Measurements from ENCODE around the gene RPA3.

Gene RPA3

GRCh38 chr7:7651479-7651878 lies 66.9 kb downstream of the RPA3 start:
- DNase-seq = no peak

- no peak for DNase-seq
These were observed 67.7 kb downstream of the RPA3 start for GRCh38 chr7:7650682-7651206.

- DNase-seq = no peak
These were observed 70.8 kb downstream of the RPA3 start for GRCh38 chr7:7647495-7648036.

- DNase-seq = no peak
These were observed 76.3 kb downstream of the RPA3 start for GRCh38 chr7:7642081-7642480.

DNA sequence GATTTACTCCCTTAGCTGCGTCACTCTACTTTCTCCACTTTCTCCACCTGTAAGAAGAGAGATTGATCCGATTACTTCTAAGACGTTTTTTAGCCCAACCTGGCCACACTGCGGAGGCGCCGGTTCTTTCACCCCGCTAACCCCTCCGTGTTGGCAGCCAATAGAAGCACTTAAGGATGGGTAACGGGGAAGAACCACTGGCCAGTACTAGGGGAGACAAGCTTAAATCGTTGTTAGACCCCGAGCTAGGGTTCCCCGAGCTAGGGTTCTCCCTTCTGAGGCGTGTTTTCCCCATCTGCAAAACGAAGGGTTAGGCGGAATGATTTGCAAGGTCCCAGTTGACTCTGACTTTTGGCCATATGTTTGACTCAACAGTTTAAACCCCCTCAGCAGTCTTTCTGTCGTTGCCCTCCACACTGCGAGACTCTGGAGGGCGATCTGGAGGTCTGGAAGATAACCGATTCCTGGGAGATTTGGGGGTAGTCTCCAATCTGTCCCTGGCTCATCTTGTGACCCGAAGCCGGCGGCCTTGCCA lies 77.2 kb downstream of the RPA3 start:
- peak in 1 of 2 experiments; percentile 56 for DNase-seq

GRCh38 chr7:7640221-7641128 lies 77.9 kb downstream of the RPA3 start, which contains the start of gene UMAD1:
UMAD1 (plus strand) TSS chr7:7640752; CDS start chr7:7673372, 32,620 bp downstream.
- peak; percentile 99 for DNase-seq

DNA sequence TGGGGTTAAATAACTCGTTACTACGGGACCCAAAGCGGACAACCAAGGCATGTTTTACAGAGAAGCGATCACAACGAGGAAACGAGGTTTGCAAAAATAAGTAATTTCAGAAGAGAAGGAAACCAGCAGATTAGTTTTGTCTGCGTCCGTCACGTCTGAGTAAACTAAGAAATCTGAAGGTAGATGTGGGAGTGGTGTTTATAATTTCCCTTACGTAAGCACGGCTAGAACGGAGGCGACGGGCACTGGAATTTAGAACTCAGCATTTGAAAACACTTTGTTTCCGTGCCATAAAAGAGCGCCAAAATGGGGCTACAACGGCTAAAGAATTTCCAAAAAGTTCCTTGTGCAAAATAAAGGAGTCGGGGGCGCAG lies 78.6 kb downstream of the RPA3 start:
- DNase-seq = peak in 1 of 2 experiments; percentile 53

- no peak for DNase-seq
These were observed 79.0 kb downstream of the RPA3 start for GRCh38 chr7:7639421-7639820.

GRCh38 chr7:7630626-7631329 lies 87.6 kb downstream of the RPA3 start:
- DNase-seq = no peak

GRCh38 chr7:7628476-7628875 lies 89.9 kb downstream of the RPA3 start:
- DNase-seq = no peak

DNA sequence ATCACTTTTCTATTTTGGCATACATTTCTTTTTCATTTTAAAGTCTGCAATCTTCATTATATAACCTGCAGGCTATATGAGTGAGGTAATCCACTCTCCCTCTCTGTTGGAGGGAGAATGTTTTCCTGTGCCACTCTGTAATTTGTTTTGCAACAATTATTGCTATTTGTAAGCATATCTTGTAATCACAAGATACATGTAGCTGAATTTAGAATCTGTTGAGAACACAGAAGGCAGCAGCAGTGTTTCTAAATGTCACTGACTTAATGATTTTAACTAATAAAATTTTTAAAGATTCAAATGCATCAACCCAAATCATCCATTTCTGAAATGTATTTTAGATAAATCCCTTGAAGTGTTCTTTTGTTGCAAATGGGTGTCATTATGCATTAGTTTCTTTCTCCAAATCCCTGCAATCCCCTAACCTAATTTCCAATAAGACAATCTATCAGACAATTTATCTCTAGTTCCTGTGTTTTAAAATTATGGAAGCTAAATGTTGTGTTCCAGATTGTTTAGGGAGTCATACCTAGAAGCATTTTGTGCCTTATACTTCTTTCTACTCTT lies 97.7 kb downstream of the RPA3 start:
- no peak for DNase-seq

DNA sequence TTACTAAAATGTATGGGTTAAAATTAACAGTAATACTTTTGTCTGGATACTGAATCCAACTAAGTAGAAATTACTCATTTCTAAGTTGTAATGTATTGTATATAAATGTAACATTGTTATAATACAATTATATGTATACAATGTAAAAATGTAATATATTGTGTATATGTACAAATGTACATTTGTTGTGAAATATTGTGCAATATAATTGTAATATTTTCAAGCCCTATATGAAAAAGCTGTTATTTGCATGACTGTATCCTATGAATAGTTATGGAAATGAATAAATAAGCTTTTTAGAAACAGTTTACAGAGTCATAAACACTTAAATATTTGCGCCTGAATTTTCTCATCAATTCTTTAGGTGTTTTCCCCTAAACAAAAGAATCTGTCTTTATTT lies 98.2 kb downstream of the RPA3 start:
- DNase-seq = no peak

DNA sequence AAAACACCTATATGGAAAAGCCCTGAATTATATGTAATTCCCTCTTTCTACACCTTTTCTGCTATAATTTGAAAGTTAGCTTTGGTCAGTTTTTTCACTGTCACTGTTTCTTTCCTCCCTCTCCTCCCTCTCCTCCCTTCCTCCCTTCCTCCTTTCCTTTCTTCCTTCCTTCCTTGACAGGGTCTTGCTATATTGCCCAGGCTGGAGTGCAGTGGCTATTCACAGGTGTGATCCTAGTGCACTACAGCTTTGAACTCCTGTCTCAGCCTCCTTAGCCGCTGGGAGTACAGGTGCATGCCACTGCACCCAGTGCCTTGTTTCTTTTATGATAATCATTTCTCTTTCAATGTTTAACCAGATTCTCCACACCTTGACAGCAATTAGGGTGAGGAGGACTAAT lies 100.0 kb downstream of the RPA3 start:
- DNase-seq = no peak

DNA sequence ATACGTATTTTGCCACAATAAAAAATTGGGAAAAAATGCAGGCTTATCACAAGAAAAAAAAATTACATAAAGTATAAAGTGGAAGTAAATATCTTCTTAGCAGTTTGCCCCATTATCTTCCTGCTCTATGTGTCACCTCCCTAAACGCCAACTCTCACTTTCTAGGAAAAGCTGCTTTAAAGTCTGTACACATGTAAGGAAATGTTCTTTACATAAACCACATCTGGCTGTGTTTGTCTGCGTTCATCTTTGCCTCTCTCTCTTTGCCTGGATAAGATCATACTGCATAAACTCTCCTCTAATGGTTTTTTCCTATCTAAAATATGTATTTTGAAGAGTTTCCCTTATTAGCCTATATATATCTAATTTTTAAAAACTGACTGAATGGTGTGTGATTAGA lies 100.9 kb downstream of the RPA3 start:
- DNase-seq = no peak

DNA sequence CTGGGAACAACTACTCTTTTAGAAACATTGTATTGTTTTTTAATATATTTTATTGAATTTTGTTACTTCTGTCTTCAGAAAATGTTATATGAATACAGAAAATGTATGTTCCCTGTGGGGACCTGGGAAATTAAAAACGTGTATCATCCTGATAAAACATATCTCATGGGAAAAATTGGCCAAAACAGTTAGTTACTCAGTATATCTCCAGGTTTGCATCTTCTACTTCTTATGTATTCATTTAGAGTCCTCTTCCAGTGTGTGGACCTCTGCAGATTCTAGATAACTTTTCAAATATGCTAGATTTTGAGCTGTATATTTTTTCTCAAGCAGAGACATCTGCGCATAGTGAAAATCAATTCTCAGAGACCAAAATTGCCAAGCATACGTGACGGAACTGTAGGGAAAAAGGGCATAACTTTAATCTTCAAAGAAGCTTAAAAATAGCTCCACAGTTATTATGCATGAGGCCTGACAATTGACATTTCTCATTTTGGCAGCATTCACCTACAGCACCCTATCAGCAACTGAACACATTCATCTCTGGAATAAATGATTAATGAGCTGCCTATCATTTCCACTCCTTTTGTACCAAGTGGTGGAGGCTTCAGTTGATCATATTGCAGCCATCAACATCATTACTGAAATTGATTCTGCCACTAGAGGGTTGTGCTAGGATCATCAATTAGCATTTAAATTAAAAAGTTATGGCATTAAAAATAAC lies 104.2 kb downstream of the RPA3 start:
- DNase-seq = no peak

GRCh38 chr7:7613210-7613609 lies 105.2 kb downstream of the RPA3 start:
- no peak for DNase-seq

DNA sequence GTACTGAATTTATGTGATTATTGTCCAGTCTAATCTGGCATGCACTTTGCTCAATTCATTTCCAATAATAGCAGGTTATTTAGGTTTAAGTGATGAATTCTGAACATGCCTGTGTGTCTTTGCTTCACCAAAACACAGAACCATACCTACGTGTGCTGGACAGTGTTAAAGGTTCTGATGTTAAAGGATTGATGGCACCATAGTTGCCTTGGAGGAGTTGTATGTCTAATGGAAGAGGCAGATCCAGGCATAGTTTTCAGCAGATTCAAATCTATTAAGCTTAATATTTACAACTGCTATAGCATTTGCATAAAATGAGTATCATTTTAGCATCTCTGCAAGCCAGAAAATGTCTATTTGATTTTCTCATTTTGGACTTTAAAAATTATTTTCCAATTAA lies 105.9 kb downstream of the RPA3 start:
- no peak for DNase-seq

DNA sequence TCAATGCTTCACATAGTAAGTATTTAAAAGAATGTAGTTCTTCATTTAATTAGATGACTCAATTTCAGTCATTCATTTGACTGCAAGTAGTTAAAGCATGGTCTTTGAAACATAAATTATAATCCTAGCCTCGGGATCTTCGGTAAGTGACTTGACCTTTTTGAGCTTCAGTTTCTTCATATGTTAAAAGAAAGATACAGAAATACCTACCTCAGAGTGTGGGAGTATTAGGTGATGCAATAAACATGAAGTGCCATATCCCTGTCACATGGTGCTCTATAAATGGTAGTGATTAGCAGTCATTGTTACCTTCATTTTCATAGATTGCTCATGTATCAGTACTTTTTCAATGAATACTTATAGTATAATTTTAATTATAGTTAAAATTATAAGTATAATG lies 109.1 kb downstream of the RPA3 start:
- DNase-seq = no peak

DNA sequence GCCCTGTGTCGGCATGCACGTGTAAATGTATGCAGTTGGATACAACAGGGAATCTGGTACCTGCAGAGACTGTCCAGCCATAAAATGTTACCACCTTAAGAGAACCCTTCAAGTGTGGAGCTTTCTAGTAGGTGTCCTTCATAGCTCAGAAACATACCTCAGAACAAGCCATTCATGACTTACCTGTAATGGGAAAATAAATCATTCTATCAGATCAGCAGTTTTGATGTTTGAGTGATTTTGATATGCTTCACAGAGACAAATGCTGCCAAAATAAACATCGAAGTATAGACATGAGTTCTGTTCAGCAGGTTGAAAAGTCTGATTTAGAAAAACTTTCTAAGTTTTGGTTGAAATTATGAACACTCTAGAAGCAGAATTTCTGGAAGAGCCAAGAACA lies 111.4 kb downstream of the RPA3 start:
- no peak for DNase-seq

- no peak for DNase-seq
These were observed 122.2 kb downstream of the RPA3 start for GRCh38 chr7:7596176-7596575.

DNA sequence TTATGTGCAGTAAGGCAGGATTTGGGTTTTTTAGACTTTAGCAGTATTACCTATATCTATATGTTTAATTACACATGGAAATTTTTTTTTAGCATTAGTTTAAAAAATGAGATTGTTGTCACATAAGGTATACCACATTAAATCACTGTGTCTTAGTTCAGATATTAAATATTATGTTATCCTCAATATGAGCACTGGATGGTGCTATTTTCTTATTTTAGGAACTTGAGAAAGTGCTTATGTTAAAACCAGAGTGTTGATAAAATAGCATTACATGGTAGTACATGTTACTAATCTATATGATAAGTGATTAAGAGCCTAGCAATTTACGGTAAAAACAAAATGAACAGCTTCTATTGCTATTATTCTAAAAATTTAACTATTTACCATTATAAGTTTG lies 123.0 kb downstream of the RPA3 start:
- DNase-seq = peak in 1 of 2 experiments; percentile 63

Data from NCI-H526 (cell line).